EH (cell line): ENCODE results near the gene COL8A1.

Experiments
- DNase-seq: peaks from one replicate; pipeline ENCODE4 v3.0.0-alpha.2; 2015; ENCODE audit warnings: low read depth

COL8A1 gene

DNA sequence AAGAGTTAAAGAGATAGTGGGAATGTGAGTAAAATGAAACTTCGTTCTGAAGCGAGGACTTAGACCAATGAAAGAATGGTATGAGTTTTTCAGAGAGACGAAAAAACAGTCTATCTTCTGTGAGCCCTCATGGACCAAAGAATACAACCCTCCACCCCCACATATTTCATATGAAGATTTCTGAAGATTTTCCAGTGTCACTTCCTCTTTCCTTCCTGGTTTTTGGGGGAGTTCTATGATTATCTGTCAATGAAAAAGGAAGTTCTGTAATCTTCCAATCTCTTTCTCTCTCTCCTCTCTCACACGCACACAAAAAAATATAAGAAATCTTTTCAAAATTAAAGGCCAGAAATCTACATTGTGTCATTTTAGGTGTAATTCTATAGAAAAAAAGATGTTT, 206.9 kb downstream of the COL8A1 start:
- no peak for DNase-seq

DNA sequence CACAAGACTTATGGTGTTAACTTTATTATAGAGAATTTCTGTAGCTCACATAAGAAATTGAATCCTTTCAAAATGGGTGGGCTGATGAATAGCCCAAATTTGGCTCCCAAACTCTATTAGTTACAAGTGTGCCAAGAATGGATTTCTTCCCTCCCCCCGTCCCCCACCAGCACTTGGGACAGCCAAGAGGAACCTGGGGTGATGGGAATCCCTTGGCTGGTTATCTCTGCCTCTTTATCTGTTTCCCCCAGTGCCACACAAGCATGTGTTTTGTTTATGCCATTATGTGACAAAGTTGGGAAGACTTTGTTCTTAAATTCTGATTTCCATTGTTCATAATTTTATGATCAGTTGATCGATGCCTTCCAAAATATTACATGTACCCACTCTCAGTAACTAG, 207.6 kb downstream of the COL8A1 start:
- DNase-seq, result no peak

DNA sequence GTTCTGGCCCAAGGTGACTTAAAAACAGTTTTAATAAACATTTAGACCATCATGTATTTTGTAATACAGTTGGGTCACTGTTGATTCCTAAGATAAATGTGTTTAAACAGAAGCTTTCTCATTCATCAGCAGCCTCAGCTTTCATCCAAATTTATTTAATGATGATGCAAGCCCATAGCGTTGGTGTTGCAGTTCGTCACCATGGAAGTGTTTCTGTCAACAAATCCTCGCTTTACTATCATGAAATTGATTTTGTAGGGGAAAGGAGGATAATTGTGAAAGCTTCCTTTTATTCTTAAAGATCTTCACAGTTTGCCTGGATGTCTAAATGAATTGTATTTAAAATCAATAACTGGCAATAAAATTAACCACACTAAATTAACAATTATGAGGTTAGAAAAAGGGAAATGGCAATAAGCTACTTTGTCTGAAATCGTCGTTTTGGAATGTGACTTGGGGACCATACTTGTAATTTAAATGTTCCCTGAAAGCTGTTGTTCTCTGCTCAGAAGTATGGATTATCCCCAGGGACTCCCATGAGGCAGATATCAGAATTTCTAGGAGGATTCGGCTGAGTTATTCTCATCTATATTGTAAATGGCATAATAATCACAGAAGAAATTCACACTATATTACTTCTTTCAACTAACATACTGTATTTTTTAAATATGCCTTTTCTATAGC, 208.2 kb downstream of the COL8A1 start:
- peak; percentile 38 for DNase-seq

DNA sequence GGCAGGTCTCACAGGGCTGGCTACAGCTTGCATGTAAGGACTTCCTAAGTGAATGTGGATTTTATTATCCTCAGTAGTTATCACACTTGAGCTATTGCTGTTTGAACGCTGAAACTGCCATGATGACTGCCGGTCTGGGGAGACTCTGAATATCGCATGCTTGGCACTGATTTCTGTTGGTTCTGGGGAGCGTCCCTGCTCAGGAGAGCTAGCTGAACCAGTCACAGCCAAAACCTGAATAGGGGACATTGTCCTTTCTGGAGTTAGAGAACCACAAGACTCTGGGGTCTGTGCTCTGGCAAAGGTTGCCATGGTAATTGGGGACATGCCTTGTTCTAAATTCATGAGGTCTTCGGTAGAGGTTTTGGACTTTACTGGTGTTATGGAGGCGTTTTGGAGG, 210.0 kb downstream of the COL8A1 start:
- no peak for DNase-seq
